ENCODE measurements around the gene ATP1A1.

Gene ATP1A1

GRCh38 chr1:116440731-116441130, 67.7 kb downstream of the ATP1A1 start:
- DNase-seq (ENCODE audit: low read depth), result no peak

- no peak for DNase-seq (ENCODE audit: low read depth)
Observed at GRCh38 chr1:116445534-116445933, 72.5 kb downstream of the ATP1A1 start.

- DNase-seq (ENCODE audit: low read depth), result no peak
Observed at GRCh38 chr1:116446686-116447085, 73.6 kb downstream of the ATP1A1 start.

GRCh38 chr1:116448785-116449385, 75.8 kb downstream of the ATP1A1 start:
- DNase-seq (ENCODE audit: low read depth), result no peak

- no peak for DNase-seq (ENCODE audit: low read depth)
Observed at GRCh38 chr1:116449578-116449977, 76.5 kb downstream of the ATP1A1 start.

- DNase-seq (ENCODE audit: low read depth), result no peak
Observed at GRCh38 chr1:116451702-116452101, 78.7 kb downstream of the ATP1A1 start.

GRCh38 chr1:116453481-116453880, 80.4 kb downstream of the ATP1A1 start:
- DNase-seq (ENCODE audit: low read depth), result no peak

GRCh38 chr1:116453906-116454305, 80.9 kb downstream of the ATP1A1 start:
- no peak for DNase-seq (ENCODE audit: low read depth)

All from activated T-cell treated with anti-CD3 and anti-CD28 coated beads for 24 hours (primary cell).